ENCODE results near the gene PLCB4. TPM values are rescaled to one million over a fixed set of nuclear protein-coding genes. Genes with fewer than 3 reads are reported as not detected.
A peak's percentile ranks its signal among the peaks of the same experiment; 100 is the strongest.

PLCB4 gene
- polyA plus RNA-seq, 1 of the 3 experiments (the other 2 are of a cell fraction) = 5.5 TPM

GRCh38 chr20:9233804-9234203, 164.9 kb downstream of the PLCB4 start:
- POLR2A ChIA-PET = interaction anchor here (0.6 kb wide), 1 partner anchor 462 kb away, joined by 5 read pairs; no protein-coding TSS in a partner anchor
- Histone ChIP-seq H2AFZ (ENCODE audit: low read depth) (no peak overlapping the region), H3K9ac (no peak overlapping the region), H3K79me2 (ENCODE audit: insufficient read depth) (no peaks in the 10 kb centered on the region), H3K27me3 (ENCODE audit: insufficient read depth) (no peaks in the 10 kb centered on the region), H3K36me3 (replicated peaks in 1 of 2; ENCODE audit: control insufficient read depth in 1 of 2, insufficient read depth in 2 of 2, low read length in 1 of 2) (no peaks in the 10 kb centered on the region), H3F3A (replicated peaks; ENCODE audit: insufficient read depth) (peaks cover 8% of the 10 kb centered on the region), H3K27ac (ENCODE audit: low read depth in 2 of 2, low read length in 1 of 2) (peak overlapping the region in 1 of 2 experiments; percentile 92; a peak in 2 of 4 replicates), H3K9me3 (no peaks in the 10 kb centered on the region), H3K4me1 (ENCODE audit: control insufficient read depth in 1 of 2, insufficient read depth in 2 of 2, low read depth in 1 of 2, low read length in 1 of 2) (peaks cover 9 to 14% of the 10 kb centered on the region in 2 experiments; a peak in 3 of 4 replicates), H3K4me3 (ENCODE audit: low read depth in 2 of 2, low read length in 1 of 2) (no peak overlapping the region), H3K4me2 (no peak overlapping the region), H4K20me1 (ENCODE audit: insufficient read depth) (no peaks in the 10 kb centered on the region), H3K9me2 (no peaks in the 10 kb centered on the region)
- no peak for TF ChIP-seq REST (IDR thresholded peaks at IDR 0.05; ENCODE audit: low read depth, low read length)
- TF ChIP-seq RCOR1 (IDR thresholded peaks at IDR 0.05; ENCODE audit: low read length) = no peak
- no peak for TF ChIP-seq FOXJ3 (CRISPR knock-in tag; IDR thresholded peaks at IDR 0.05)
- no peak for TF ChIP-seq RFX5 (IDR thresholded peaks at IDR 0.05; ENCODE audit: low read length)
- no peak for TF ChIP-seq FOSL2 (IDR thresholded peaks at IDR 0.05; ENCODE audit: borderline replicate concordance, low read depth)
- no peak for TF ChIP-seq CTCF (IDR thresholded peaks at IDR 0.05)
- no peak for TF ChIP-seq POLR2AphosphoS5 (IDR thresholded peaks at IDR 0.05; ENCODE audit: low read depth, low read length)
- no peak for TF ChIP-seq RAD21 (IDR thresholded peaks at IDR 0.05; ENCODE audit: low read length)
- TF ChIP-seq EP300 (IDR thresholded peaks at IDR 0.05; ENCODE audit: borderline replicate concordance in 1 of 2, low read depth in 1 of 2, low read length in 1 of 2) = no peak
- no peak for TF ChIP-seq SIN3A (IDR thresholded peaks at IDR 0.05; ENCODE audit: borderline replicate concordance, low read depth, low read length)
- TF ChIP-seq GABPA (IDR thresholded peaks at IDR 0.05; ENCODE audit: low read depth) = no peak
- no peak for TF ChIP-seq RXRA (IDR thresholded peaks at IDR 0.05; ENCODE audit: borderline replicate concordance, low read depth)
- TF ChIP-seq FOXM1 (IDR thresholded peaks at IDR 0.05; ENCODE audit: low read depth) = no peak
- no peak for DNase-seq
- WGBS (ENCODE audit: low lambda C conversion rate) = 97% methylated on average over 2 of the region's 2 CpGs
- CTCF ChIA-PET = interaction anchor here (1.0 kb wide), 1 partner anchor 21 kb away, joined by 3 read pairs; no protein-coding TSS in a partner anchor

Measured in SK-N-SH (cell line).